Astrocyte of the cerebellum (primary cell): ENCODE results near the gene MAML3.

Source experiments
- DNase-seq: peaks from one replicate; pipeline ENCODE4 v3.0.0-alpha.2; 2011; ENCODE audit warnings: low read depth
- H3K4me3 ChIP-seq: 2 replicates; pipeline ENCODE4 v1.5.1; 2011; ENCODE audit warnings: mild to moderate bottlenecking, low read depth, low read length, moderate library complexity
- in situ Hi-C: cut with HindIII; loops from 2 replicates; pipeline ENCODE4 v1.10.0; 2017; ENCODE audit warnings: low sequenced_read_pairs
- TF ChIP-seq, protein P1 (sequence below): IDR thresholded peaks from 2 replicates; pipeline ENCODE4 v1.5.1; 2012; ENCODE audit warnings: low read length, low read depth, moderate library complexity, mild to moderate bottlenecking; ENCODE audit errors: missing control alignments

Gene MAML3

DNA sequence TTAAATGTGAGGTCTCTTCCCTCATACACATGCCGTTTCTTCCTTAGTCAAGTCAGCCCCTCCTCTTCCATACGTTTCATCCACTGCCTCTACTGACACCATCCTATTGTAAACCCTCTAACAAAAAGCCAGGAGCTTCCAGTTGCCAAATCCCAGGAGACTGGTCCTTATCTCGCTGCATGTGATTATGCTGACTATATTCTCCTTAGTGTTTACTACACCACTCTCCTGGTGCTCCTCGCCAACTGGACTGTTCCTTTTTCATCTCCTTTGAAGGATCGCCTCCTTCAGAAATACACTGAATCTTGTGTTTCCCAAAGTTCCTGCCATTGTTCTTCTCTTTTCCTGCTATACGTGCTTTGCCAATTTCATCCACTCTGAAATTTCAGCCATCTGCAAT, 27.7 kb downstream of the MAML3 start:
- H3K4me3 ChIP-seq: no peak overlapping the region
- in situ Hi-C loops: no loop called here
- no peak for DNase-seq
- TF ChIP-seq, protein P1, sequence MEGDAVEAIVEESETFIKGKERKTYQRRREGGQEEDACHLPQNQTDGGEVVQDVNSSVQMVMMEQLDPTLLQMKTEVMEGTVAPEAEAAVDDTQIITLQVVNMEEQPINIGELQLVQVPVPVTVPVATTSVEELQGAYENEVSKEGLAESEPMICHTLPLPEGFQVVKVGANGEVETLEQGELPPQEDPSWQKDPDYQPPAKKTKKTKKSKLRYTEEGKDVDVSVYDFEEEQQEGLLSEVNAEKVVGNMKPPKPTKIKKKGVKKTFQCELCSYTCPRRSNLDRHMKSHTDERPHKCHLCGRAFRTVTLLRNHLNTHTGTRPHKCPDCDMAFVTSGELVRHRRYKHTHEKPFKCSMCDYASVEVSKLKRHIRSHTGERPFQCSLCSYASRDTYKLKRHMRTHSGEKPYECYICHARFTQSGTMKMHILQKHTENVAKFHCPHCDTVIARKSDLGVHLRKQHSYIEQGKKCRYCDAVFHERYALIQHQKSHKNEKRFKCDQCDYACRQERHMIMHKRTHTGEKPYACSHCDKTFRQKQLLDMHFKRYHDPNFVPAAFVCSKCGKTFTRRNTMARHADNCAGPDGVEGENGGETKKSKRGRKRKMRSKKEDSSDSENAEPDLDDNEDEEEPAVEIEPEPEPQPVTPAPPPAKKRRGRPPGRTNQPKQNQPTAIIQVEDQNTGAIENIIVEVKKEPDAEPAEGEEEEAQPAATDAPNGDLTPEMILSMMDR: no peak

DNA sequence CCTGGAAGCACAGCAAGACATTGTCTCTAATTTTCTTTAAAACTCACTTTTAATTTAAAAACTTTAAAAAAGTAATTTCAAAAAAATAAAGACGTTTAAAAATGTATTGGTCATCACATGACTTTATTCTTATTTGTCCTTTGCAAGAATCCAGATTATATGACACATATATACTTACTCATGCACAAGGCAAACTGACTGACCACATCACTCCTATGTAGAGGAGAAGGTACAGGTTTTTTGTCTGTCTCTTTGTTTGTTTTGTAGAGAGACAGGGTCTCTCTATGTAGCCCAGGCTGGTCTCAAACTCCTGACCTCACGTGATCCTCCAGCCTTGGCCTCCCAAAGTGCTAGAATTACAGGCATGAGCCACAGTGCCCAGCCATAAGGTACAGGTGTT, 28.6 kb downstream of the MAML3 start:
- no peak for DNase-seq
- in situ Hi-C loops: no loop called here
- TF ChIP-seq, protein P1: no peak
- H3K4me3 ChIP-seq: no peak overlapping the region

DNA sequence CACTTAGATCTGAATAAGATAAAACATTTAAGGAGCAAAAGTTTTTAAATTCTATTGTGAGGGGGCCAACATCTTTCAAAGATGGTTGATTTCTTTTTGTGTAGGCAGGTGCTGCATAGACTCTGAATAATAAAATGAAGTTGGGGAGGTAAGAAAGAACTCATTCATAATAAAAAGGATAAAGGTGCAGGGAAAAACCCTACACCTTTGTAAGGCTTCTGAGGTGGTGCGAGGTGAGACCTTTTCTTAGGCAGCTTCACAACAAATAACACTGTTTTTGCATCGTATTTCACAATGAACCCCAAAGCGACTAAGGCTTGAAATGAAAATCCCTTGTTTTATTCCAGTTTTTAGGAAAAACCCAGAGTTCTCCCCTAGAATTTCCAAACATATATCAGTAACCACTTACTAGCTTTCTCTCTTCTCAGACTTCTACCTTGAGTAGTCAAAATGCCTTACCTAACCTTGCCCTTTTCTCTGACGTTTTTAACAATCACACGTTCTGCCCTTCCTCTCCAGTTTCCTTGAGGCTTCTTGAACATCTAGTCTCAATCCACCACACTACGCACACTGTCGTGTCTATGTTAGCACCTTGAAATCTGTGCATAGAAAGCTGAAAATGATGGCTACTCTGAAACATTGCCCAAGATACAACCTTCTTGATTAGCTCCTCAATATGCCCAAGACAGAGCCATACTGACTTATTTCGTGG, 30.2 kb downstream of the MAML3 start:
- in situ Hi-C loops: no loop called here
- no peak for DNase-seq
- TF ChIP-seq, protein P1: no peak
- no peak overlapping the region for H3K4me3 ChIP-seq

DNA sequence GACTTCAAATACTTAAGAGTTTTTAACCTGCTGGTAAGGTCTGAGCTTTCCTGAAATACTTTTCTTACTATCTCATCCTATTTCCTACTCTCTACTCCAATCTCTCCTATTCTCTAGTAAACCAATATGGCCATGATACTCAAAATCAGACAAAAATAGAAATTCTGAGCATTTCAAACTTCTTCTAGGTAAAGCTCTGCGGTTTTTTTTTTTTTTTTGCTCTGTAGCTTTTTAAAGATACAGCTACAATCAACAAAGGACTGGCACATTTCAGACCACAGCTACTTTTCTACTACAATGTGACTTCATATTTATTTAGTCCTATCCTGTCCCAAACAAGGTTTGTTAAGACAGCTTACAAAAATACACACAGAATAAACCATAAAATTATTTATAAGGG, 31.1 kb downstream of the MAML3 start:
- DNase-seq: no peak
- no peak overlapping the region for H3K4me3 ChIP-seq
- in situ Hi-C loops: no loop called here
- TF ChIP-seq, protein P1: no peak

DNA sequence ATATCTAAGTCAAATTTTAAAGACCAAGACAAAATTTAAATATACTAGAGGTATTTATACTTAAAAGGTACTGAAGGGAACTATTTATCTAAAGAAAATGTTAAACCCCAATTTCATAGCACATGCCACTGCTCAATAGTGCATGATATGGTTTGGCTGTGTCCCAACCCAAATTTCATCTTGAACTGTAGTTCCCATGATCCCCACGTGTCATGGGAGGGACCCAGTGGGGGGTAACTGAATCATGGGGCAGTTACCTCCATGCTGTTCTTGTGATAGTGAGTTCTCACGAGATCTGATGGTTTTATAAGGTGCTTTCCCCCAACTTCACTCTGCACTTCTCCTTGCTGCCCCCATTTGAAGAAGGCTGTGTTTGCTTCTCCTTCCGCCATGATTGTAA, 32.3 kb downstream of the MAML3 start:
- in situ Hi-C loops: no loop called here
- H3K4me3 ChIP-seq: no peak overlapping the region
- DNase-seq: no peak
- TF ChIP-seq, protein P1: no peak

DNA sequence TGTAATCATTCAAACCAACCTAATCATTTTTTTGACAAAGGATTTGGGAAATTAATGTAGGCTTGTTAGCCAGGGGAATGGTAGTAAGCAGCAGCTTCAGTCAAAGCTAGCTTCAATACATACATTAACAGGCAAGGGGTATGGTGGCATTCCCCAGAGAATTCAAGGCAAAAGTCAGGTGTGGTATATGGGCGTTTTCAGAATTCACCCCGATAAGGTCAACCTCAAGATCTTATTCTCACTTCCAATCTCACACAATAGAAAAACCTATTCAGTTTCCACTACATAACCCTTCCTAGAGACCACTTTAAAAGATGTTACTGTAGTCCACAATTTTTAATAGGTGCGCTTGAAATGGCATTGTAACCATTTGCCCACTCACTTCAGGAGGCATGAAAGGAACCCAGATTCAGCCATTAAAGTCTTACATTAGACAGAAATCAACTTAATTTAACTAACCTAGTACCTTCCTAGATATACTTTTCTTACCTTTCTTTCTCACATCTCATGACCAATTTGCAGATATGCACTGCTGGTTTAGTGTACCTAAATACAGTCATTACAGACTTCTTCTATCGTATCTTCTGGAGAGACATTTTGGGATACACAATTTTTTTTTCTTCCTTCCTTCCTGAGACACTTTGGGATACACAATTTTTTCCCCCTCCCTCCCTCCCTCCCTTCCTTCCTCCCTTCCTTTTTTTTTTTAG, 34.9 kb downstream of the MAML3 start:
- in situ Hi-C loops: no loop called here
- TF ChIP-seq, protein P1: no peak
- H3K4me3 ChIP-seq: no peak overlapping the region
- no peak for DNase-seq
